PFSK-1 (cell line): ENCODE measurements around the gene POP5.

Experiments used
- FOXP2 ChIP-seq: optimal IDR thresholded peaks from 2 replicates; pipeline ENCODE3; 2011; ENCODE audit warnings: borderline replicate concordance, control low read depth, inconsistent platforms; ENCODE audit not compliant: insufficient read depth; ENCODE audit errors: extremely low read length, extremely low read depth
- POLR2AphosphoS5 ChIP-seq: IDR thresholded peaks from 2 replicates; pipeline ENCODE4 v1.6.1; 2012; ENCODE audit warnings: low read depth, mild to moderate bottlenecking, control low read depth, low read length, moderate library complexity
- SIN3A ChIP-seq: IDR thresholded peaks from 2 replicates; pipeline ENCODE4 v1.6.1; 2012; ENCODE audit warnings: mild to moderate bottlenecking, low read length, moderate library complexity, borderline replicate concordance; ENCODE audit not compliant: insufficient read depth
- TAF1 ChIP-seq: IDR thresholded peaks from 2 replicates; pipeline ENCODE4 v1.6.1; 2012; ENCODE audit warnings: low read length, control low read depth, borderline replicate concordance; ENCODE audit not compliant: insufficient read depth

- TF ChIP-seq SIN3A: peak; percentile 73; the same call in 1 of the 2 replicates
- peak; percentile 82; the same call in 1 of the 2 replicates for TF ChIP-seq TAF1
- TF ChIP-seq POLR2AphosphoS5: peak; percentile 90
- TF ChIP-seq FOXP2: no peak
Observed at GRCh38 chr12:120580787-120581723, at the start of gene POP5.
